GM19468 (cell line): ENCODE results near the gene SNRPA.
"Not testable (repeated sequence)": the region's sequence is repeated elsewhere in the genome, so short reads cannot be mapped to it uniquely, and the experiment has no call there.

Experiments used
- ATAC-seq: cut with Tn5 transposase; IDR thresholded peaks from one replicate; pipeline ENCODE4 v1.9.1; 2021; ENCODE audit warnings: mild to moderate bottlenecking, moderate library complexity, moderate number of reproducible peaks; ENCODE audit not compliant: unreplicated experiment; ENCODE audit errors: extremely low read depth

SNRPA gene

GRCh38 chr19:40810160-40810559, 59.2 kb downstream of the SNRPA start:
- no peak for ATAC-seq

- not testable (repeated sequence) for ATAC-seq
Measured at GRCh38 chr19:40810649-40811408, 59.8 kb downstream of the SNRPA start.

- ATAC-seq, result no peak
Measured at GRCh38 chr19:40811478-40812341, 60.7 kb downstream of the SNRPA start.

- not testable (repeated sequence) for ATAC-seq
Measured at GRCh38 chr19:40812571-40812970, 61.6 kb downstream of the SNRPA start.

GRCh38 chr19:40813182-40813581, 62.2 kb downstream of the SNRPA start:
- no peak for ATAC-seq
